ENCODE data around the gene HSPB9.

DNA sequence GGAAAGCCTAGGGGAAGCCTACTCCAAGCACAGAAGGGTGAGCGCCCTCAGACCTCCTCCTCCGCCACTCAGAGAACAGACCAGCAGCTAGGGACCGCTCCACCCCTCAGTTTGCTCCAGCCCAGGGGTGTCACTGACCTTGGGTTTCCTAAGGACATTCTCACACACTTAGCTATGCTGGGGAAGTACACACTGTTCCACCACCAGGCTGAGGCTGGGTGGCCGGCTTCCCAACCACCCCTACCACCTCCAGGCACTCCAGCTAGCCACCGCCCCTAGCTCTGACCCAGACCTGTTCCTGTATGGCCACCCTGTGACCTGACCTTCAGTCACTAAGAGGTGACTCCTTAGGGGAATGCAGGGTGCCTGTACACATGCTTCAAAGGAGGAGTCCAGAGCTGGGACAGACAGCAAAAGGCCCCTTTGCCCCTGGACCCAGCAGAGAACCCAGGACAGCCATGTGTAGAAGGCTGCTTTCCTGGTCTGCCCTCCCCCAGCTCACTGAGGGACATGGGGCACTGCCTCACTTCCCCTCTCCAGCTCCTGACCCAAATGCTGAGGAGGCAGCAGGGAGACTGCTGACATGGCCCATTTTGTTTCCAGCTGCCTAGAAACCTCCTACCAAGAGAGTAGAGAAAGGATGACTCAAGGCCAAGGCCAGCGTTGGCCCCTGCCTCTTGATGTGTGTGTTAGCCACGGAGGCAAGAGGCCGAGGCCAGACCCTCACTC is 6.7 kb downstream of the HSPB9 start:
- TF ChIP-seq POLR2AphosphoS5 (IDR thresholded peaks at IDR 0.05; ENCODE audit: low read depth, low read length): no peak
- no peak for TF ChIP-seq POLR2A (IDR thresholded peaks at IDR 0.05; ENCODE audit: low read depth, low read length)
- TF ChIP-seq TAF1 (IDR thresholded peaks at IDR 0.05; ENCODE audit: borderline replicate concordance, low read depth, low read length): no peak

Measured in GM12892 (cell line).